GM12878 (cell line): ENCODE measurements around the gene SLC15A3.

Experiments used
- BHLHE40 ChIP-seq, 2 experiments: fragments of 450-650 bp in 1 of 2; IDR thresholded peaks; 2 replicates each; pipeline ENCODE4 v1.6.1; 2011 to 2017; ENCODE audit warnings: low read depth in 2 of 2, borderline replicate concordance in 1 of 2, improper control_type of control experiment in 1 of 2, low read length in 1 of 2, mild to moderate bottlenecking in 1 of 2
- KAT2A ChIP-seq: conservative IDR thresholded peaks from 2 replicates; pipeline ENCODE4 v1.6.1; 2011; ENCODE audit warnings: low read depth, low read length; ENCODE audit not compliant: control insufficient read depth
- POLR2A ChIP-seq: IDR thresholded peaks from 2 replicates; pipeline ENCODE4 v1.6.1; 2011; ENCODE audit warnings: low read depth, mild to moderate bottlenecking, low read length
- TF ChIP-seq, protein P1 (sequence below), 3 experiments: IDR thresholded peaks in 2 of 3; conservative IDR thresholded peaks in 1 of 3; 2 replicates each; pipeline ENCODE4 v1.5.1; 2011; ENCODE audit warnings: low read depth in 3 of 3, low read length in 3 of 3, mild to moderate bottlenecking in 3 of 3, control low read depth in 2 of 3, moderate library complexity in 2 of 3, inconsistent platforms in 1 of 3, mixed read lengths in 1 of 3; ENCODE audit not compliant: control insufficient read depth in 2 of 3, insufficient read depth in 1 of 3; ENCODE audit errors: extremely low read depth in 1 of 3

DNA sequence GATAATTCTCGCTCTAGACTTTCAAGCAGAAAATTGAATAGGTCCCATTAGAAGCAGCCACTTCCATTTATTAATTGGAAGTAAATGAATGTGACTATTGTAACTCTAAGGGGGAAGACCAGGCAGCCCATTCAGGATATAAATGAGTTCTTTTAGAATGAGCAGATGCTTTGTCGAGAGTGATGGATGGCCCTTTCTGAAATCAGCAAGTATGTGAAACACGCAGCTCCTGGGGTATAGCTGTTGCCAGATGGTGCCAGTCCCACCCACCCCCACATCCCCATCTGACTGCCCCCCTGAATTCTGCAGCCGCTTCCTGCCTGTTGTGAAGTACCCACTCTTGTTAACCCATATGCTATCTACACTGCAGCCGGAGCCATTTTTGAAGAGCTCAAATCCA lies 3.7 kb downstream of the SLC15A3 start:
- TF ChIP-seq, protein P1, sequence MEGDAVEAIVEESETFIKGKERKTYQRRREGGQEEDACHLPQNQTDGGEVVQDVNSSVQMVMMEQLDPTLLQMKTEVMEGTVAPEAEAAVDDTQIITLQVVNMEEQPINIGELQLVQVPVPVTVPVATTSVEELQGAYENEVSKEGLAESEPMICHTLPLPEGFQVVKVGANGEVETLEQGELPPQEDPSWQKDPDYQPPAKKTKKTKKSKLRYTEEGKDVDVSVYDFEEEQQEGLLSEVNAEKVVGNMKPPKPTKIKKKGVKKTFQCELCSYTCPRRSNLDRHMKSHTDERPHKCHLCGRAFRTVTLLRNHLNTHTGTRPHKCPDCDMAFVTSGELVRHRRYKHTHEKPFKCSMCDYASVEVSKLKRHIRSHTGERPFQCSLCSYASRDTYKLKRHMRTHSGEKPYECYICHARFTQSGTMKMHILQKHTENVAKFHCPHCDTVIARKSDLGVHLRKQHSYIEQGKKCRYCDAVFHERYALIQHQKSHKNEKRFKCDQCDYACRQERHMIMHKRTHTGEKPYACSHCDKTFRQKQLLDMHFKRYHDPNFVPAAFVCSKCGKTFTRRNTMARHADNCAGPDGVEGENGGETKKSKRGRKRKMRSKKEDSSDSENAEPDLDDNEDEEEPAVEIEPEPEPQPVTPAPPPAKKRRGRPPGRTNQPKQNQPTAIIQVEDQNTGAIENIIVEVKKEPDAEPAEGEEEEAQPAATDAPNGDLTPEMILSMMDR (IDR thresholded peaks at IDR 0.05 in 2 of 3, conservative IDR thresholded peaks at IDR 0.05 in 1 of 3; ENCODE audit: control insufficient read depth in 2 of 3, extremely low read depth in 1 of 3, insufficient read depth in 1 of 3, low read depth in 3 of 3, low read length in 3 of 3), result no peak
- TF ChIP-seq POLR2A, result no peak
- no peak for TF ChIP-seq KAT2A
- TF ChIP-seq BHLHE40 (IDR thresholded peaks at IDR 0.05; ENCODE audit: borderline replicate concordance in 1 of 2, low read depth in 2 of 2, low read length in 1 of 2), result no peak
